Stimulated activated CD8-positive, alpha-beta memory T cell treated with anti-CD3 and anti-CD28 coated beads, Interleukin-15, amount 100 ng/mL, for 4 hours (primary cell): ENCODE data around the gene IER2.
"Not testable (repeated sequence)": the region's sequence is repeated elsewhere in the genome, so short reads cannot be mapped to it uniquely, and the experiment has no call there.

ENCODE experiments used
- DNase-seq, 2 donors: peaks; one replicate each; pipeline ENCODE4 v3.0.0-alpha.2; 2020; ENCODE audit warnings: low read depth in 2 of 2

The IER2 gene

DNA sequence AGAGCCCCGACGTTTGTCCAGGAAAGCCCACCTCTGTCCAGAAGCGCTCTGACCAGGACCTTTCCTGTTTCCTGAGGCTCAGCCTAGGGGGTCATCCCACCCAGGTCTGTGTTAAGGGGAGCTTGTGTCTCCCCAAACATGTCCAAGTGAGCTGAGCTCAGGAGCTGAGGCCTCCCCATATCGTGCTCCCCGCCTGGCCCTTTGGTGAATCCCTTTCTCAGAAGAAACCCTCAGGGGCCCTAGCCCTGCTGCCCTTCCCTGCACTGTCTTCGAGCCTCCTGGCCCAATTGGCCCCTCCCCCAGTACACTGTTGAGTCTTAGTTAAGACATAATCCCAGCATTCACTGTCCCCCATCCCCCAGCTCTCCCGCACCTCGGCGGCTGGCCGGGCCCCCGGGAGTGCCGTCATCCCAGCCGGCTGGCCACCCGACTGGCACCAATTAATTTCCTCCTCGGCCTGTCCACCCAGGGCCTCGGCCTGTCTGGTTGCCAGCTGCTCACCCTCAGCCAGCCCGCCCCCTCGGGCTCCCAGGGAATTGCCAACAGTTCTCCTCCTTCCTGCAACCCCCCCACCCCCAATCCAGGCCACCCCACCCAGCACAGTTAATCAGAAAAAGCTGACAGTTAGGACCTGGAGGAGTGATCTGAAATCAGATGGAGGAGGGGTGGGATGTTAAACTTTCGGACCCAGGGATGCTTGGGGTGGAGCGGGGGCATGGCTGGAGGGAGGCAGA is 13.6 kb downstream of the IER2 start:
- DNase-seq: no peak

DNA sequence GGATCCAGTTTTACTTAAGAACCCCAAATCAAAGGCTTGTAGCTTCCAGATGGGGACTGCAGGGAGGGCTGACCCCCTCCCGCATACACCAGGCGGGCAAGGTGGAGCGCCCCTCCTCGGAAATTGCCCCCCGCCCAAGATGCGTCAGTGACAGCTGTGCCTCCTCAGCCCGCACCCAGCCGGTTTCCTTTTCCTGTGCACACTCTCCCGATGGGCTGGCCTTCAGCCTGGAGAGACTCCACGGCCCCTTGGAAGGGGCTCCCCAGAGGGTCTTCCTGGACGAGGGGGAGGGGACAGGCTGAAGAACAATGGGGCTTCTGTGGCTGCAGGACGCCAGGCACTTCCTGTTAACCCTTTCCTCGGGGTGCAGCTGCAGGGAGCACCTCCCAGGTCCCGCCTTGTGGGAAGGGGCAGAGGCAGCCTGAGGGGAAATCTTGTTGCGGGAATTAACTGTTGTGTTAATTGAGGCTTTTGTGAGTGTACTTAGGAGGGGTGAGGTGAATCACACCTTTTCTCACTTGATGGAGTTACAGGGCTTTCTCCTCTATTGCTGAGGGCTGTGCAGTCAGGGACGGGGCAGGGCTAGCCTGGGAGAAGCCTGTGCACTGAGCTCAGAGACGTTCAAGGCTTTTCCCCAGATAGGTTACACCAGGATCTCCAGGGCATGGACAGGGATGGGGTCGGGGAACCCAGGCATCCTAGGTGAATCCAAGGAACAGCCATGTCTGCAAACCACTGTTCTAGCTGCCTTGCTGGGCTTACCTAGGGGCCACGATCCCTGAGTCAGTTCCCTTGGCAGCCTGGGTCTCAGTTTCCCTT is 14.3 kb downstream of the IER2 start:
- no peak for DNase-seq

DNA sequence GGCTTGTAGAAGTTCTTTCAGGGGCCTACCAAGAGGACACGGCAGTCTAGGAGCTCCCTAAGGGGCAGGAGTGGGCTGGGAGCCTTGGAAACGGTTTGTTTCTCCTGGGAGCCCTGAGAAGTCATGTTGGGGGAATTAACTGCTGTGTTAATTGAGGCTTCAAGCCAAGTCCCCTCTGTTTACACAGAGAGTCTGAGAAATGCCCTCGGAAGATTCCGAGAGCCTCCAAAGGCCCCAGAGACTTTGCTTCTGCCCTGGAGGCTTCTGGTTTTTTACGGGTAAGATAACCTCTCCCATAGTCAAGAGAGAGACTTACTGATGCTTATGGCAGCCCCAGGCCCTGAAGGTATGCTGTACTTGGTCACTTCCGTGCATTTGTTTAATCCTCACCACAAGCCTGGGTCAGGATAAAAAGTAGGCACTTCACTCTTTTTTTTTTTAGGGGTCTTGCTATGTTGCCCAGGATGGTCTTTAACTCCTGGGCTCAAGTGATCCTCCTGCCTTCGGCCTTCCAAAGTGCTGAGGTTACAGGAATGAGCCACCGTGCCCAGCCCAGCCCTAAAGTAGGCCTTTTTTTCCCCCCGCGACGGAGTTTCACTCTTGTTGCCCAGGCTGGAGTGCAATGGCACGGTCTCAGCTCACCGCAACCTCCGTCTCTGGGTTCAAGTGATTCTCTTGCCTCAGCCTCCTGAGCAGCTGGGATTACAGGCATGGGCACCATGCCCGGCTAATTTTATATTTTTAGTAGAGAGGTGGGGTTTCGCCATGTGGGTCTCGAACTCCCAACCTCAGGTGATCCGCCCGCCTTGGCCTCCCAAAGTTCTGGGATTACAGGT is 15.2 kb downstream of the IER2 start:
- DNase-seq: no peak

DNA sequence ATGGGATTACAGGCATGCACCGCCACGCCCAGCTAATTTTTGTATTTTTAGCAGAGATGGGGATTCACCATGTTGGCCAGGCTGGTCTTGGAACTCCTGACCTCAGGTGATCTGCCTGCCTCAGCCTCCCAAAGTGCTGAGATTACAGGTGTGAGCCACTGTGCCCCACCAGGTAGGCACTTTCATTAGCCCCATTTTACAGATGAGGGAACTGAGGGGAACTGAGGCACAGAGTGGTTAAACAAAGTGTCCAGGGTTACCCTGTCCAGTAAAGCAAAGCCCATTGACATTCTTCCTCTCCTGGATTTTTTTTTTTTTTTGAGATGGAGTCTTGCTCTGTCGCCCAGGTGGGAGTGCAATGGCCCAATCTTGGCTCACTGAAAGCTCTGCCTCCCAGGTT is 15.9 kb downstream of the IER2 start:
- not testable (repeated sequence) for DNase-seq

DNA sequence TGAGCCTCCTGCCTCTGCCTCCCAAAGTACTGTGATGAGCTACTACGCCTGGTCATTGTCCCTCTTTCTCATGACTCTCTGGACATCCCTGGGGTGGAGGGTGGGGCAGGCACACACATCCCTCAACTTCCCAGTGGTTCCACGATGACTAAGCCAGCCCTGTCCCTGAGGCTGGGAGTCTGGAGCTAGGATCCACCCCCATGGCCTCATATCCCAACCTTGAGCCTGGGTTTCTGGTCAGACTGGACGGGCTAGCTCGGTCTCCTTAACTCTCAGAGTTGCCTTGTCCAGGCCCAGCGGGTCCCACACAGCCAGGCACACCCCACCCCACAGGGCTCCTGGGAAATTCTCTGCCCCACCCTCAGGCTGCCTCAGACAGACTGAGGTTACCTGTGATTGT is 19.6 kb downstream of the IER2 start:
- no peak for DNase-seq

DNA sequence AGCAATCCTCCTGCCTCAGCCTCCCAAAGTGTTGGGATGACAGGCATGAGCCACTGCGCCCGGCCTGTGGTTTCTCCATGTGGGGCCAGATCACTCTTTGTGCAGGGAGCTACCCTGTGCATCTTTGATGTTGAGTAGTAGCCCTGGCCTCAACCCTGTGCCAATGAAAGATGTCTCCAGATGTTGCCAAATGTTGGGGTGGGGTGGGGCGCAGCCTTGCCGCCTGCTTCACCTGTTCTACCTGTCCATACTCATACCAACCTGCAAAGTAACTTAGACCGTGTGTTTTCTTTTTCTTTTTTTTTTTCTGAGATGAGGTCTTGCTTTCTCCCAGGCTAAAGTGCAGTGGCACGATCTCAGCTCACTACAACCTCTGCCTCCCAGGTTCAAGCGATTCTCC is 20.9 kb downstream of the IER2 start:
- no peak for DNase-seq

DNA sequence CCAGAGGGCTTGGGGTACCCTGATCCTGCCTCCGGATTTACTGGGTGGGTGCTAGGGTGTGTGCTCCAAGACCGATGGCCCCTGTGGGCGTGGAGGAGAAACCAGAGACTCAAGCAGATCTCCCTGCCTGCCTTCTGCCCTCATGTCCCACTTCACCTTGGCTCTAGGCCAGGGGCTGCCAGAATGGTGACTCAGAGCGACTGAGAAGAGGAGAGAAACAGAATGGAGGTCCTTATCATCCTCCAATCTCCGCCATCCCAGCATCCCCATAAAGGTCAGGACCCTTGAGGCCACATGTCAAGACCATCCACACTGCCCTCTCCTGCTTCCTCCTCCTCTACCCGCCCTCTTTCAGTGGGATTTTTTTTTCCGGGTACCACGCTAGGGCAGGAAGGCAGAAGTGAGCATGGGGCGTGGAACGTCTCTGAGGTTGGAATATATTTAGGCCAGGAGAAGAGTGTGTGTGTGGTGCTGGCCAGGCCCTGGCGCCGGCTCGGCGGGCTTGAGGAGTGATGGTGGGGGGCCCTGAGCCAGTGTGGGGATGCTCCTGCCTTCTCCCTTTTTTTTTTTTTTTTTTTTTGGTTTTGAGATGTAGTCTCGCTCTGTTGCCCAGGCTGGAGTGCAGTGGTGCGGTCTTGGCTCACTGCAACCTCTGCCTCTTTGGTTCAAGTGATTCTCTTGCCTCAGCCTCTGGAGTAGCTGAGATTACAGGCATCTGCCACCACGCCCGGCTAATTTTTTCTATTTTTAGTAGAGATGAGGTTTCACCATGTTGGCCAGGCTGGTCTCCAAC is 22.3 kb downstream of the IER2 start:
- DNase-seq: peak; percentile 66 to 73

DNA sequence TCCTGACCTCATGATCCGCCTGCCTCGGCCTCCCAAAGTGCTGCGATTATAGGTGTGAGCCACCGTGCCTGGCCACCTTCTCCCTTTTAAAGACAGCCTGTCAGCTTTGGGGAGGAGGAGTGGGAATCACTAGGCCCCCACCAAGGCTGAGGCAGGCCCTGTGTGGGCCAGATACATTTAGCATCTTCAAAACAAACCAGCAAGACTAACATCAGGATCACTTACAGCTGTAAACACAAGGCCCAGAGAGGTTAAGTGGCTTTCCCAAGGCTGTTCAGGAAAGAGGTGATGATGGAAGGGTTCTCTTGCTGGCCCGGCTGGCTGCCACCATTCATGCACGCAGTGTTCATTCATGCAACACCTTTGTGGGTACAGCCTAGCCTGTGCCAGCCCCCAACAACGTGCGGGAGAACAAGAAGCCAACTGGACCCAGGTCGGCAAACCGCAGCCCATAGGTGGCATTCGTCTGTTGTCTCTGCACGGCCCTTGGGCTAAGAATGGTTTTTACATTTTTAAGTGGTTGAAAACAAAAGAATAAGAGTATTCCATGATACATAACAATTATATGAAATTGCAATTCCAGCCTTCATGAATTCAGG is 23.0 kb downstream of the IER2 start:
- DNase-seq: no peak

DNA sequence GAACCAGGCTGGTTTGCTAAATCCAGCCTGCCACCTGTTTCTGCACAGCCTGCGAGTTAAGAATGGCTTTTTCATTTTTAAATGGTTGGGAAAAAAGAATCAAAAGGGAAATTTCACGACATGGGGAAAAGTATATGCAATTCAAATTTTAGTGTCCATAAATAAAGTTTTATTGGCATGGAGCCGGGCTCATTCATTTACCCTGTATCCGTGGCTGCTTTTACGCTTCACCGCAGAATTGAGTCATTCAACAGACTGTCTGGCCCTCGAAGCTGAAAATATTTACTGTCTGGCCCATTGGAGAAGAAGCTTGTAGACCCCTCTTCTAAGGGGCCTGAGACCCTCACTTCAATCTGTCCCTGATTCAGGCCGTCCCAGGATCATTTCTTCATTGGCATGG is 26.1 kb downstream of the IER2 start:
- DNase-seq: no peak

DNA sequence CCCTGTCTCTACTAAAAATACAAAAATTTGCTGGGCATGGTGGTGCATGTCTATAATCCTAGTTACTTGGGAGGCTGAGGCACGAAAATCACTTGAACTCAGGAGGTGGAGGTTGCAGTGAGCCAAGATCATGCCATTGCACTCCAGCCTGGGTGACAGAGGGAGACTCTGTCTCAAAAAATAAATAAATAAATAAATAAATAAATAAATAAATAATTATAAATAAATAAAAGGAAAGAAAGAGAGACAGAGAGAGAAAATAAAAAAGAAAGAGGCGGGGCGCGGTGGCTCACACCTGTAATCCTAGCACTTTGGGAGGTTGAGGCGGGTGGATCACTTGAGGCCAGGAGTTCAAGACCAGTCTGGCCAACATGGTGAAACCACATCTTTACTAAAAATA is 27.4 kb downstream of the IER2 start:
- DNase-seq: not testable (repeated sequence)

DNA sequence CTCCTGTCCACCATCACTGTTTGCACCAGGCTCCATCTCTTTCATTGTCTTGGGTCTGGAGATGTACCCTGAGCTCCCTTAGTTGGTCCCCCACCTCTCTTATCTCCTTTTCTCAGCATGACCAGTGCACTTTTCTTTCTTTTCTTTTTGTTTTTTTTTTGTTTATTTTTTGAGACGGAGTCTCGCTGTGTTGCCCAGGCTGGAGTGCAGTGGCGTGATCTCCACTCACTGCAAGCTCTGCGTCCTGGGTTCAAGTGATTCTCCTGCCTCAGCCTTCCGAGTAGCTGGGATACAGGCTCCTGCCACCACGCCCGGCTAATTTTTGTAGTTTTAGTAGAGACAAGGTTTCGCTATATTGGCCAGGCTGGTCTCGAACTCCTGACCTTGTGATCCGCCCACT is 28.1 kb downstream of the IER2 start:
- not testable (repeated sequence) for DNase-seq

DNA sequence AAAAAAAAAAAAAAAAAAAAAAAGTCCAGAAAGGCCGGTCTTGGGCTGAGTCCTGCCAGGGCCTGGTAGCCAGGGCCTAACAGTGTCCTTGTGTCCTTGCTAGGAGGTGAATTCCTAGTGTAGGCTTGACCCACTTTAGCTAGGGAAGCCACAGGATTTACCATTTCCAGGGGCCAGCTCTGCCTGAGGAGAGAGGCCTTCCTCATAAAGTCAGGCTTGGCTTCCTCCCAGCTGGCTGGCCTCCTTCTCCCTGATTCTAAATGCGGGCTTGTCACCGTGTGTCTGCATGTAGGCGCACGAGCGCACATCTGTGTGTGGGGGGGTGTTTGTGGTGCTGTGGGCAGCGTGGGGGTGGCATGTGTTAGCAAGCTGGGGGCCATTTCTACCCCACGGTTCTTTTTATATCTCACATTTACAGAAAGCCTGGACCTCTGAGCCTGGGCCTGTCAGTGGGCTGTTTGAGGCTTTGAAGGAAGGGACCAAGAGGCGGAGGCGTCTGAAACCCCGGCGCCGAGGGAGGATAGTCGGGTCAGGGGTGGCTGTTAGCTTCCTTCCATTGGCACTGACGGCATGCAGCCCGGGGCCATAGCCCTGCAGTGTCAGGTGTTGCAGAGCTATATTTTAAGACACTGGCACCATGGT is 31.7 kb downstream of the IER2 start:
- DNase-seq: peak in 1 of 2 donors; percentile 37

DNA sequence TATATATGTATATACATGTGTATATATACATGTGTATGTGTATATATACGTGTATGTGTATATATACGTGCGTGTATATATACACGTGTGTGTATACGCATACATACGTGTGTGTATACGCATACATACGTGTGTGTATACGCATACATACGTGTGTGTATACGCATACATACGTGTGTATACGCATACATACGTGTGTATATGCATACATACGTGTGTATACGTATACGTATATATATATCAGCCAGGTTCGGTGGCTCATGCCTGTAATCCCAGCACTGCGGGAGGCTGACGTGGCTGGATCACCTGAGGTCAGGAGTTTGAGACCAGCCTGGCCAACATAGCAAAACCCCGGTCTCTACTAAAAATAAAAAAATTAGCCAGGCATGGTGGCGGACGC is 34.7 kb downstream of the IER2 start:
- not testable (repeated sequence) for DNase-seq

DNA sequence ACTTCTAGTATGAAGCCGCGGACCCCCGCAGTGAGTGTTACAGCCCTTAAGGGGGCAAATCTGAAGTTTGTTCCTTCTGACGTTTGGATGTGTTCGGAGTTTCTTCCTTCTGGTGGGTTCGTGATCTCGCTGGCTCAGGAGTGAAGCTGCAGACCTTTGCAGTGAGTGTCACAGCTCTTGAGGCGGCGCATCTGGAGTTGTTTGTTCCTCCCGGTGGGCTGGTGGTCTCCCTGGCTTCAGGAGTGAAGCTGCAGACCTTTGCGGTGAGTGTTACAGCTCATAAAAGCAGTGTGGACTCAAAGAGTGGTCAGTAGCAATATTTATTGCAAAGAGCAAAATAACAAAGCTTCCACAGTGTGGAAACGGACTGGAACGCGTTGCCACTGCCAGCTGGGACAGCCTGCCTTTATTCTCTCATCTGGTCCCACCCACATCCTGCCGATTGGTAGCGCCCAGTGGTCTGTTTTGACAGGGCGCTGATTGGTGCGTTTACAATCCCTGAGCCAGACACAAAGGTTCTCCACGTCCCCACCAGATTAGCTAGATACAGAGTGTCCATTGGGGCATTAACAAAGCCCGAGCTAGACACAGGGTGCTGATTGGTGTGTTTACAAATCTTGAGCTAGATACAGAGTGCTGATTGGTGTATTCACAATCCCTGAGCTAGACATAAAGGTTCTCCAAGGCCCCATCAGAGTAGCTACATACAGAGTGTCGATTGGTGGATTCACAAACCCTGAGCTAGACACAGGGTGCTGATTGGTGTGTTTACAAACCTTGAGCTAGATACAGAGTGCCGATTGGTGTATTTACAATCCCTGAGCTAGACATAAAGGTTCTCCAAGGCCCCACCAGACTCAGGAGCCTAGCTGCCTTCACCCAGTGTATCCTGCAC is 35.8 kb downstream of the IER2 start:
- DNase-seq: not testable (repeated sequence)

DNA sequence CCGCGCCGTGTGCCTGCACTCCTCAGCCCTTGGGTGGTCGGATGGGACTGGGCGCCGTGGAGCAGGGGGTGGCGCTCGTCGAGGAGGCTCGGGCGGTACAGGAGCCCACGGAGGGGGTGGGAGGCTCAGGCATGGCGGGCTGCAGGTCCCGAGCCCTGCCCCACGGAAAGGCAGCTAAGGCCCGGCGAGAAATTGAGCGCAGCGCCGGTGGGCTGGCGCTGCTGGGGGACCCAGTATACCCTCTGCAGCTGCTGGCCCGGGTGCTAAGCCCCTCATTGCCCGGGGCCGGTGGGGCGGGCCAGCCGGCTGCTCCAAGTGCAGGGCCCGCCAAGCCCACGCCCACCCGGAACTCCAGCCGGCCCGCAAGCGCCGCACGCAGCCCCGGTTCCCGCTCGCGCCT is 36.5 kb downstream of the IER2 start:
- not testable (repeated sequence) for DNase-seq

DNA sequence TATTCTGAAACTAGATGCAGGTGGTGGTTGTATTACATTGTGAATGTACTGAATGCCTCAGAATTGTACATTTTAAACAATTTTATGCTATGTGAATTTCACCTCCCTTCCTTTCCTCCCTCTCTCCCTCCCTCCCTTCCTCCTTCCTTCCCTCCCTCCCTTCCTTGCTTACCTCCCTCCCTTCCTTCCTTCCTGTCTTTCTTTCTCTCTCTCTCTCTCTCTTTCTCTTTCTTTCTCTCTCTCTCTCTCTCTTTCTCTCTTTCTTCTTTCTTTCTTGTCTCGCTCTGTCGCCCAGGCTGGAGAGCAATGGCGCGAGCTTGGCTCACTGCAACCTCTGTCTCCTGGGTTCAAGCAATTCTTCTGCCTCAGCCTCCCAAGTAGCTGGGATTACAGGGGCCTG is 37.2 kb downstream of the IER2 start:
- DNase-seq: no peak

DNA sequence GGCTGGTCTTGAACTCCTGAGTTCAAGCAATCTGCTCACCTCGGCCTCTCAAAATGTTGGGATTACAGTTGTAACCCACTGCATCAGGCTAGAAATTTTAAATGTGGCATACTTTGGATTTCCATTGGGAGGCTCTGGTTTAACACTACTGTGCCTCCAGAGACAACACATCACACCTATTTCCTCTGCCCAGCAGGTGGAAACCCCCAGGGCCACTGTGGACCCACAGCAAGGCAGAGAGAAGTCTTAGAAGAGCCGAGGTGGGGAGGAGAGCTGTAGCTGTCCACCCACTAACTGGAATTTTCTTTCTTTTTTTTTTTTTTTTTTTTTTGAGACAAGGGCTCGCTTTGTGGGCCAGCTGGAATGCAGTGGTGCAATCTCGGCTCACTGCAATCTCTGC is 39.4 kb downstream of the IER2 start:
- no peak for DNase-seq

DNA sequence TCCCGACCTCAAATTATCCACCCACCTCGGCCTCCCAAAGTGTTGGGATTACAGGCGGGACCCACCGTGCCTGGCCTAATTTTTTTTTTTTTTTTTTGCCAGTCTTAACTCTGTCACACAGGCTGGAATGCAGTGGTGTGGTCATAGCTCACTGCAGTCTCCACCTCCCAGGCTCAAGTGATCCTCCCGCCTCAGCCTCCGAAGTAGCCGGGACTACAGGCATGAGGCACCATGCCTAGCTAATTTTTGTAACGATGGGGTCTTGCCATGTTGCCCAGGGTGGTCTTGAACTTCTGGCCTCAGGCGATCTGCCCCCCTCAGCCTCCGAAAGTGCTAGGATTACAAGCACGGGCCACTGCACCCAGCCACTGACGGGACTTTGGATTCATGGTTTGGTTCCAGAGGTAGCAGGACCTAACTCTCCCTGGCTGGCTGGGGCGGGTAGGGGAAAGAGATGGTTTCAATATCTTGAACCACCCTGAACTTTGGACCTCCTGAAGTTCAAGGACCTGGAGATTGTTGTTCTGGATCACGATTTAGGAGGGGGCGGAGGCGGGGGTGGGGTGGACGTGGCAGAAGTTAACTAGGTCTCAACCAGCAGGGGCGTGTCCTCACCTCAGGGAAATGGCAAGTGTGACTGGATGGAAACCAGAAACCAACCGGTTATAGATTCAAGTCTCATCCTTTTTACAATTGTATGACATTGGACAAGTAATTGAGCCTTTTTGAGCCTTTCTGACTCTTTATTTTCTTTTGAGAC is 40.8 kb downstream of the IER2 start:
- DNase-seq: no peak

DNA sequence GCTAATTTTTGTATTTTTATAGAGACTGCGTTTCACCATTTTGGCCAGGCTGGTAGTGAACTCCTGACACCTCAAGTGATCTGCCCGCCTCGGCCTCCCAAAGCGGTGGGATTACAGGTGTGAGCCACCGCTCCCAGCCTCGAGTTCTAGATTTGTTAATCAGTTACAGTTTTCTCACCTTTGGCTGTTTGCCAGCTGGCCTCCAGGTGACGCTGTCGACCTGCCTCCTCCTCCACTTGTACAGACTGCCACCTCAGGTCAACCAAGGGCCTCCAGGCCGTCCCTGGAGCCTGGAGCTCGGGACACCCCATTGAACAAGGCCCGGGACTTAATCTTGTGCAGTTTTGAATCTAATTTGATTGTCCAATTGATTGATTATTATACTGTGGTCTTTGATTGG is 45.5 kb downstream of the IER2 start:
- no peak for DNase-seq
